GM18508 (cell line): ENCODE measurements around the gene PRKN.

Experiments
- ATAC-seq: cut with Tn5 transposase; IDR thresholded peaks from one replicate; pipeline ENCODE4 v1.9.1; 2021; ENCODE audit warnings: moderate number of reproducible peaks; ENCODE audit not compliant: insufficient read depth, unreplicated experiment

Gene PRKN

DNA sequence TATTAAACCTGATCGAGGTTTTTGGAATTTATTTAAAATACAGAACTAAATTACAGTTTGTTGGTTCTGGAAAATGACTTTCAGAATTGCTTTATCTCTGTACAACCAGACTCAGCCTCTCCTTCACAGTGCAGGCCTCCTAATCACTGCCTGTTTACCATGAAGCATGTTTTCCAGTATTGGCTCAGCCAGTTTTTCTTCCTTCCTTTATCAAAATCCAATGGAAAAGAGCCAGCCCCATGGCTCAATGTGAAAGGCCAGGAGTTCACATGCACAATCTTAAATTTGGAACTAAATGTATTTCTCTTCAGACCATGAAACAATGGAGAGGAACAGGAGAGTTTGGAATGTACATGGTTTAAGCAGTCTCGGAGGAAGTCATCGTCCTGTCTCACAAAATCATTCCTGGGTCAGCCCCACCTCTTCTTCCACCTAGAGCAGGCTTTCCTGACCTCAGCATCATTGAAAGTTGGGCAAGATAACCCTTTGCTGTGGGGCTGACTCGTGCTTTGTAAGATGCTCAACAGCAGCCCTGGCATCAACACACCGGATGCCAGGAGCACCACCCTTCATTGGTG lies 772.8 kb downstream of the PRKN start:
- ATAC-seq: no peak

DNA sequence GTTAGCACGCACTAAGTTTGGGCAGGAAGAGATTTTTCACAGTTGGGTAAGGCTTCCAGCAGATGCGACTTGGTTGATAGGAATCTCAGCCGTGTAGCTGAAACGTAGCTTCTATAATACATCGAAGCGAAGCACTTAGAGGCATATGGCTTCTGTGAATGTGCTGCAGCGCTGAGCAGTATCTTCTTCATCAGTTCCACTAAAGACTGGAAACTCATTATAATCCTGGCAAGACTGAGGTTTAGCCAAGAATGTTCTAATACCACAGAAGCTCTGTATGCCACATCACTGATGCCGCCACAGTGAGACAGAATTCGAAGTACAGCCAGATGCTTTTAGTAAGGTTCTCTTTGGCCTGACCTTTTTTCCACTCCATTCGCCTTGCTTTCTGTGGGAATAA lies 773.5 kb downstream of the PRKN start:
- ATAC-seq: no peak

- ATAC-seq: no peak
These were observed 776.4 kb downstream of the PRKN start for GRCh38 chr6:161951126-161951525.

- no peak for ATAC-seq
These were observed 778.0 kb downstream of the PRKN start for GRCh38 chr6:161949531-161949930.

DNA sequence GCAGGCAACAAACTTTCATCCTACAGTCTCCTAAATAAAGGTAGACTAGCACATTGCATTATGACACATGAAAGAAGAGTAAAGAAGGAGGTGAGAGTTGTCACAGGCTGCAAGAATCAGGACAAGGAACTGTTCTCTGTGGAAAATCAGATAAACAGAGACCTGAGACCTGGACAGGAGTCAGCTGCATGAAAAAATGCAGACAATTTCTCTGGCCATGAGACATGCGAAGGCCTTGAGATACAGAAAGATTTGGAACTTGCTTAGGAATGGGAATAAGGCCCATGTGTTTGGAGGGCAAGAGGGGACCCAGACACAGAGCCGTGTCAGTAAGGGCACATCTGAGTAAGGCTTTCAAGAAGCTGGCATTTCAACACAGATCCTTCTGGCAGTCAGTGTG lies 779.1 kb downstream of the PRKN start:
- no peak for ATAC-seq

- ATAC-seq: no peak
These were observed 780.2 kb downstream of the PRKN start for GRCh38 chr6:161947371-161947770.

- ATAC-seq: no peak
These were observed 781.1 kb downstream of the PRKN start for GRCh38 chr6:161946461-161946860.

DNA sequence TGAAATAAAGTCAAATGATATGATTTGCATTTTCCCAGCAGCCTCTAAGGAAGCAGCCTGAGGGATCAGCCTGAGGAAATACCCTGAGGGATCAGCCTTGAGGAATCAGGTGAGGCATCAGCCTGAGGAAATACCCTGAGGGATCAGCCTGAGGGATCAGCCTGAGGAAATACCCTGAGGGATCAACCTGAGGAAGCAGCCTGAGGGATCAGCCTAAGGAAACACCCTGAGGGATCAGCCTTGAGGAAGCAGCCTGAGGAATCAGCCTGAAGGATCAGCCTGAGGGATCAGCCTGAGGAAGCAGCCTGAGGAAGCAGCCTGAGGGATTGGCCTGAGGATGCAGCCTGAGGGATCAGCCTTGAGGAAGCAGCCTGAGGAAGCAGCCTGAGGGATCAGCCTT lies 784.0 kb downstream of the PRKN start:
- ATAC-seq: no peak

- no peak for ATAC-seq
These were observed 786.0 kb downstream of the PRKN start for GRCh38 chr6:161941565-161941964.

- no peak for ATAC-seq
These were observed 787.0 kb downstream of the PRKN start for GRCh38 chr6:161940519-161940918.

- no peak for ATAC-seq
These were observed 801.2 kb downstream of the PRKN start for GRCh38 chr6:161926324-161926723.

GRCh38 chr6:161924516-161925116 lies 803.0 kb downstream of the PRKN start:
- no peak for ATAC-seq

DNA sequence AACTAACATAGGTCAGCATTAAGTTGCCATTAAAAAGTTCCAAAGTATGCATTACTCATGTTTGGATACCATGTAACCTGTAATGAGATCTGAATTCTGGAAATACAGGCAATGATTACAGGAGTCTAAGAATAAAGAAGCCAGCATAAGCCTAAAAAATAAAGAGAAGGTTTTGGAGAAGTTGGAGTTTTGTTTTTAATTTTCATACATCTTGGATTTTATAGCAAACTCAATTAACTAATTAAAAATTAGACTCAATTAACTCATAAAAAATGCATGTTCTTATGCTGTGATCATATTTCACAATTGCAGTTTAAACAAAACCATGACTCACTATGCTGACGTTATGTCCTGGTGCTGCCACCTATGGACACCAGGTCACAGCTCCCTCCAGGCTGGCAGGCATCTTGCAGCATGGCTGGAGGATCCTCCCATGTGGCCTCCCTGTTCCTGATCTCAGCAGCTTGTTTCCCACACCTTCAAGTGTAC lies 804.9 kb downstream of the PRKN start:
- ATAC-seq: no peak

DNA sequence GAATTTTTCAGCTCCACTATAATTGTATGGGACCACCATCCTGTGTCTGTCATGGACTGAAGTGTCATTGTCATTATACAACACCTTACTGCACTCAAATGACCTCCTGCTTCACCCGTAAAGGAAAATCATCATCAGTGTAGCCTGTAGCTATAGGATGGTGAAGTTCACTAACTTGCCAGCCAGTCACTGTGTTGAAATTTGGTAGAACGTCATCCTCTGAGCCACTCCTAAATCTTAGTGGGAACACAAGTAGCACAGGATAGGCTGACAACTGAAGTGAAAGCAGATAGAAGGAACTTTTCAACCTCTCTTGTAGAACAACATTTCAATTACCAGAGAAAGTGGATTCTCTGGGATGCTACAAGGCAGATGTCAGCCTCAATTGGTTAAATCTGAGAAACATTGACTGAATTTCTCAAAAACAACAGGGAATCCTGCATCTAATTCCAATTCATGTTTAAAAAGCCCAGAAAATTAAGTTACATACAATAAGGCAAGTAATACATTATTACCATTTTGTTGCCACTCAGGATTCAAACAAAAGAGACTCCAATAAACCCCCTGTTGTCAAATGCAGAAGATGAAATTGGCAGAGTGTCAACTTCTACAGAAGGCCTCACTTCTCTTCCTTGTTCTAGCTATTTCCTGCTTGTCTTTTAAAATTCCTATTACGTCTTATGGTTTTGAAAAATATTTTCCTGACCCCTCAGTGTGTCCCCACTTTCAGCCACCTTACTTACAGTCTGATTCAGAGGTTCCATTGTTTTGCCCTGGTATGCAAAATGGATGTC lies 805.8 kb downstream of the PRKN start:
- no peak for ATAC-seq

DNA sequence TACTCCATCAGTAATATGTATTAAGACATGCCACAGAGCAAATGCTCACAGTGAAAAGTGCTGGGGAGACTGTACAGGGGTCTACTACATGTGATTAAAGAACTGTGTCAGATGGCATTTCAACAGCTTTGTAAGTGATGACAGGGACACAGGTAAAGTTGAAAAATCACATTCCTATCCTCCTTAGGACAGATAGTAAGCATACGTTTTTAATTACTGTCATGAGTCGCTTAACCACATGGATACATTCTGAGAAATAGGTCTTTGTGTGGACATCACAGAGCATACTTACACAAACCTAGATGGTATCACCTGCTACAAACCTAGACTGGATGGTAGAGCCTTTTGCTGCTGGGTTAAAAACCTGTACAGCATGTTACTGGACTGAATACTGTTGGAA lies 807.9 kb downstream of the PRKN start:
- ATAC-seq: no peak

DNA sequence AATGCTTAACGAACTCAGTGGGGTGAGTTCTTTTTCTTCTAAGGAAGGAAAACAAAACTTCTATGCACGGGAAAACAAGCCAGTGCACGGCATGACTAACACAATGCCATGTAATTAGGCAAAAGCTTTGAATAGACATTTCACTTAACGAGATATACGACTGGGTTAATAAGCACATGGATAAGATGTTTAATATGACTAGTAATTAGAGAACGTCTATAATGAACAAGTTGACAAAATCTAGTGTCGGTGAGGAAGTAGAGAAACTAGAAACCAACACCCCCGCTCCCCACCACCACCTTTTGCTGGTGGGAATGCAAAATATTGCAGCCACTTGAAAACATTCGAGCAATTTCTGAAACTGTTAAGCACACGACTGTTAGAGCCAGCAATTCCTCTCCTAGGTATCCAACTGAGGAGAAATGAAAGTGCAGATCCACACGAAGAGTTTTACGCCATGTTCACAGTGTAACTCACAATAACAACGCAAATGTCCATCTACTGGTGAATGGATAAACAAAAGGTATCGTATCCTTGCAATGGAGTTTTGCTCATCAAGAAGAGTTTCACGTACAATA lies 808.8 kb downstream of the PRKN start:
- no peak for ATAC-seq

DNA sequence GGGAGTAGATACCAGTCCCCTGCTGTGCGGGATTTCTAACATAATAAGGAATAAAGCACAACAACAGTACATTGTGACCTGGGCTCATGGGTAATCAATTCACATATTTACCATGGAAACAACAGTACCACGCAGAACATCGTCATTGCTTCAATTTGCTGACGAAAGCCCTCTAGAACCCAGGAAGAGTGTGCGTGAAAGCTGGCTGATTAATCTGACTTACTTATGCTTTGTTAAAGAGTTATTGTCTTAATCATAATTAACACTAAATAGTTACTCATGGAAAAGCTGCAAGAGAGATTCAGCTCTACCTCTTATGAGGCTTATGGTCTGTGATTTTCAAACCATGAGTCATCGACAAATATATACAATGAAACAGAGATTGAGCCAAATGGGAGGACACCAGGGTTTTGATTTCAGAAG lies 809.4 kb downstream of the PRKN start:
- no peak for ATAC-seq

- no peak for ATAC-seq
These were observed 809.9 kb downstream of the PRKN start for GRCh38 chr6:161917645-161918044.

- ATAC-seq: no peak
These were observed 812.1 kb downstream of the PRKN start for GRCh38 chr6:161915456-161915964.

GRCh38 chr6:161908872-161909271 lies 818.7 kb downstream of the PRKN start:
- ATAC-seq: no peak

DNA sequence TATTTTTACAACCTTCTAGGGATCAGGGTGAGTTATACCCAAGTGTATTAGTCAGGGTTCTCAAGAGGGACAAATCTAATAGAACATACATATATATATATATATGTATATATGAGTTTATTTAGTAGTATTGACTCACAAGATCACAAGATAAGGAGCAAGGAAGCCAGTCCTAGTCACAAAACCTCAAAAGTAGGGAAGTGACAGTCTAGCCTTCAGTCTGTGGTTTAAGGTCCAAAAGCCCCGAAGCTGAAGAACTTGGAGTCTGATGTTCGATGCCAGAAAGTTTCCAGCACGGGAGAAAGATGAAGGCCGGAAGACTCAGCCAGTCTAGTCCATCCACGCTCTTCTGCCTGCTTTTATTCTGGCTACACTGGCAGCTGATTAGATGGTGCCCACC lies 821.0 kb downstream of the PRKN start:
- ATAC-seq: no peak
